ENCODE data around the gene ADIPOR2.

DNA sequence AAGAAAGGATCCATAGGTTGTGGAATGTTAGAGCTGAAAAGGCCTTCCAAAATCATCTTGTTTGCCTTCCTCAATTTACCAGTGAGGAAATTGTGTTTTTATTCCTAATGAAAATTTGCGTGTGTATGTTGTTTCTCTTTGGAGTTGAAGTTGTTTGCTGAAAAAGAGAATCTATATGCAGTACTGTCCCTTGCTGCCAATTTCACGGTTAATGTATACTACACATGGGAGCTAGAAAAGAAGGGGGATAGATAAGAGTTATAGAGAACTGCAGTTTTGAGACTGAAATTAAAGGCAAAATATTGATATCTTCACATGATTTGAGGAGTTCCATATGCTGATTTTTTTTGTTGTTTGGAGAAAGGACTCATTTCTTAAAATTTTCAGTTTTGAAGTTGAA, 67.5 kb downstream of the ADIPOR2 start:
- TF ChIP-seq, protein P1, sequence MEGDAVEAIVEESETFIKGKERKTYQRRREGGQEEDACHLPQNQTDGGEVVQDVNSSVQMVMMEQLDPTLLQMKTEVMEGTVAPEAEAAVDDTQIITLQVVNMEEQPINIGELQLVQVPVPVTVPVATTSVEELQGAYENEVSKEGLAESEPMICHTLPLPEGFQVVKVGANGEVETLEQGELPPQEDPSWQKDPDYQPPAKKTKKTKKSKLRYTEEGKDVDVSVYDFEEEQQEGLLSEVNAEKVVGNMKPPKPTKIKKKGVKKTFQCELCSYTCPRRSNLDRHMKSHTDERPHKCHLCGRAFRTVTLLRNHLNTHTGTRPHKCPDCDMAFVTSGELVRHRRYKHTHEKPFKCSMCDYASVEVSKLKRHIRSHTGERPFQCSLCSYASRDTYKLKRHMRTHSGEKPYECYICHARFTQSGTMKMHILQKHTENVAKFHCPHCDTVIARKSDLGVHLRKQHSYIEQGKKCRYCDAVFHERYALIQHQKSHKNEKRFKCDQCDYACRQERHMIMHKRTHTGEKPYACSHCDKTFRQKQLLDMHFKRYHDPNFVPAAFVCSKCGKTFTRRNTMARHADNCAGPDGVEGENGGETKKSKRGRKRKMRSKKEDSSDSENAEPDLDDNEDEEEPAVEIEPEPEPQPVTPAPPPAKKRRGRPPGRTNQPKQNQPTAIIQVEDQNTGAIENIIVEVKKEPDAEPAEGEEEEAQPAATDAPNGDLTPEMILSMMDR (IDR thresholded peaks at IDR 0.05), result no peak
- no peak for TF ChIP-seq POLR2A (IDR thresholded peaks at IDR 0.05)

Data from lower leg skin (tissue), 3 donors.